Mucosa of descending colon (tissue), 3 donors: ENCODE results near the gene HOXA9. TPM values are rescaled to one million over a fixed set of nuclear protein-coding genes. Genes with fewer than 3 reads are reported as not detected.

Source experiments
- ATAC-seq: fragments of 200-7000 bp; cut with Tn5 transposase; one replicate; pipeline ENCODE4 v1.9.1; 2020; ENCODE audit warnings: mild to moderate bottlenecking, moderate library complexity
- DNase-seq, 3 donors: peaks; one replicate each; pipeline ENCODE4 v3.0.0-alpha.2; 2020
- H3K36me3 ChIP-seq: fragments of 200-600 bp; one replicate; pipeline ENCODE4 v1.8.0; 2021; ENCODE audit warnings: low read depth, mild to moderate bottlenecking
- H3K4me1 ChIP-seq: fragments of 200-600 bp; one replicate; pipeline ENCODE4 v1.8.0; 2021; ENCODE audit warnings: low read depth, mild to moderate bottlenecking
- H3K4me3 ChIP-seq: fragments of 200-600 bp; one replicate; pipeline ENCODE4 v1.8.0; 2021; ENCODE audit warnings: mild to moderate bottlenecking
- H3K9me3 ChIP-seq: fragments of 200-600 bp; one replicate; pipeline ENCODE4 v1.8.0; 2021; ENCODE audit warnings: mild to moderate bottlenecking
- intact Hi-C, 2 donors: fragments of 100-400 bp; cut with DNase I in 1 of 2; cut with micrococcal nuclease in 1 of 2; formaldehyde crosslinking; loops; one replicate each; pipeline versions ENCODE4 v1.11.0 to v1.11.1; 2022; cut with DNase I, micrococcal nuclease
- total RNA-seq, 3 donors: library from RNA; stranded (reverse); fragmentation: NEBNext Ultra II Directional in 2 of 3; extraction: Animal tissue kit (Norgen Biotek cat#: 25700) in 2 of 3; gene quantifications; one replicate each; pipeline versions ENCODE4 v1.2.1 to v1.2.4, GENCODE V29; 2021 to 2023
- TF ChIP-seq, protein P1 (sequence below): fragments of 200-600 bp; IDR thresholded peaks from one replicate; pipeline ENCODE4 v1.8.0; 2022; ENCODE audit warnings: antibody characterized with exemption, mild to moderate bottlenecking
- donor health status: DM: no; HTN: no; CAD: no; lungs with moderate emphysema.
- donor health status: DM: no; HTN: no; CAD: no.
- donor health status: DM: no; HTN: yes; CAD: no.

Gene HOXA9
- total RNA-seq, 3 donors from 2014 or later, result 22.0 to 27.9 (median 25.0) TPM

DNA sequence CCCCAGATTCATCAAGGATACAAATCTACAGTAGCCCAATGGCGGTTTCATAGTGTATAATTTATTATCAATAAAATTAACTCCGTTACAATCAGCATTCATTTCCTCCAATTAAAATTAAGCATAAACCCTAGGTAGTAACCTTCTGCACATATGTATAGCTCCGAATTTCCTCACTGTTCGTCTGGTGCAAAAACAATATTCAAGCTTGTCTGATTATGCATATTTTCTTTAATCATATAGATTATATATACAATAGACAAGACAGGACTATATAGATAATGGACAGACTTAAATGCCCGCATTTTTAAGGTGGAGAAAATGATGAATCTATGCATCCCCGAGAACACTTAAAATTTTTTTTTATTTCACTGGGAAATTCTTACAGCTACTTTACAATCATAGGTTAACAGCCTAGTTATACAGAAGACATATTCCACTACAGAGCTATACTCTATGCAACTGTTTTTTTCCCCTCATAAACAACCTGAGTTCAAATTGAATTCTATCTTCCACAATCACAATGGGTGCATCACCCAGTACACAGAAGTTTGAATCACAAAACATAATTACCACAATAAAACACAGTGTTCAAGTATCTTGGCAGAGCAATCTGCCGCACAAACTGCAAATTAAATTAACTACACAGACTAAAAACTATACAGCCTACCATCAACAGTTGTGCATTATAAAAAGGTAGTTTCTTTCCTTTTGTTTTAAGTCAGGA is 2.6 kb downstream of the HOXA9 start:
- intact Hi-C loops, result loop anchor here (5.0 to 10.0 kb wide), 2 partner anchors 795 to 1298 kb away; no protein-coding TSS in a partner anchor
- ATAC-seq (no peak), DNase-seq (no peak)
- TF ChIP-seq, protein P1, sequence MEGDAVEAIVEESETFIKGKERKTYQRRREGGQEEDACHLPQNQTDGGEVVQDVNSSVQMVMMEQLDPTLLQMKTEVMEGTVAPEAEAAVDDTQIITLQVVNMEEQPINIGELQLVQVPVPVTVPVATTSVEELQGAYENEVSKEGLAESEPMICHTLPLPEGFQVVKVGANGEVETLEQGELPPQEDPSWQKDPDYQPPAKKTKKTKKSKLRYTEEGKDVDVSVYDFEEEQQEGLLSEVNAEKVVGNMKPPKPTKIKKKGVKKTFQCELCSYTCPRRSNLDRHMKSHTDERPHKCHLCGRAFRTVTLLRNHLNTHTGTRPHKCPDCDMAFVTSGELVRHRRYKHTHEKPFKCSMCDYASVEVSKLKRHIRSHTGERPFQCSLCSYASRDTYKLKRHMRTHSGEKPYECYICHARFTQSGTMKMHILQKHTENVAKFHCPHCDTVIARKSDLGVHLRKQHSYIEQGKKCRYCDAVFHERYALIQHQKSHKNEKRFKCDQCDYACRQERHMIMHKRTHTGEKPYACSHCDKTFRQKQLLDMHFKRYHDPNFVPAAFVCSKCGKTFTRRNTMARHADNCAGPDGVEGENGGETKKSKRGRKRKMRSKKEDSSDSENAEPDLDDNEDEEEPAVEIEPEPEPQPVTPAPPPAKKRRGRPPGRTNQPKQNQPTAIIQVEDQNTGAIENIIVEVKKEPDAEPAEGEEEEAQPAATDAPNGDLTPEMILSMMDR, result no peak
- Histone ChIP-seq H3K4me3 (no peak overlapping the region), H3K36me3 (no peaks in the 10 kb centered on the region), H3K9me3 (no peaks in the 10 kb centered on the region), H3K4me1 (peaks cover 10% of the 10 kb centered on the region)

DNA sequence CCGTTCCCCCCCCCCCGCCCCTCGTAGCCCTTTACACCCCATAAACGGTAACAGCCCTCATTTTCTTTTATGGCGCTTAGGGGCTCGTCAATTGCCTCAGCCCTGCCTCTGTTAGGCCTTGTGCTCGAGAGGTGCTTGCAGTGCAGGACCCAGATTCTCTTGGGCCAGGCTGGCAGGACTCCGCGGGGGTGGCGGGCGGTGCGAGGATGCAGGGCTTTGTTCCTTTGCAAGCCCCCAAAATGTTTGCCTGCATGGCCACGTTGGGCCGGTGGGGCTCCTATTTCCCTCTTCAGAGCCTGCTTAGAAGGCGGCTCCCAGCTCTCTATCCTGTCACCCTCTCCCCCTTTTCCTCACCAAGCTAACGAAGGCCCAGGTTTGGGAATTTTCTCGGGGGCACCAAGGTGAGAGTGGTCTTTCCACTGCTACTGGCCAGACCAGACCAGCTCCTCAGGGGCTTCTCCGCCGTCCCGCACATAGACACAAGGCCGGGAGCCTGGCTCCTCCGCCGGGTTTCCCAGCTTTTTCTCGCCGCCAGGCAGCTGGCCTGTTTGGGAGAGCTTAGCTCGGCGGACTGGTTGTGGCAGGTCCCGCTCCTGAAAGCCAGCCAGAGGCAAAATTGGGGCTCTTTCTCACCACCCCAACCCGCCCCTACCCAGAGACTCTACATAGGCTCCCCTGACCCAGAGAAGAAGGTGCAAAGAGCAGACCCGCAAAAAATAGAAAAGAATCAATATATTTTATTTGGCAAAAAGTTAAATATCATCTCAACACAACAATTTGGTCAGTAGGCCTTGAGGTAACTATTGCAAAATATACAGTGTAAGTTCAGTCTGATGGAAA is 3.4 kb downstream of the HOXA9 start:
- H3K9me3 ChIP-seq, result no peaks in the 10 kb centered on the region
- TF ChIP-seq, protein P1, result no peak
- intact Hi-C loops, result loop anchor here (5.0 to 10.0 kb wide), 2 partner anchors 795 to 1297 kb away; no protein-coding TSS in a partner anchor
- peak in 2 of 3 donors; percentile 71 to 81 for DNase-seq
- no peak overlapping the region for H3K4me3 ChIP-seq
- peaks cover 14% of the 10 kb centered on the region for H3K4me1 ChIP-seq
- no peaks in the 10 kb centered on the region for H3K36me3 ChIP-seq
- ATAC-seq, result peak; percentile 10

DNA sequence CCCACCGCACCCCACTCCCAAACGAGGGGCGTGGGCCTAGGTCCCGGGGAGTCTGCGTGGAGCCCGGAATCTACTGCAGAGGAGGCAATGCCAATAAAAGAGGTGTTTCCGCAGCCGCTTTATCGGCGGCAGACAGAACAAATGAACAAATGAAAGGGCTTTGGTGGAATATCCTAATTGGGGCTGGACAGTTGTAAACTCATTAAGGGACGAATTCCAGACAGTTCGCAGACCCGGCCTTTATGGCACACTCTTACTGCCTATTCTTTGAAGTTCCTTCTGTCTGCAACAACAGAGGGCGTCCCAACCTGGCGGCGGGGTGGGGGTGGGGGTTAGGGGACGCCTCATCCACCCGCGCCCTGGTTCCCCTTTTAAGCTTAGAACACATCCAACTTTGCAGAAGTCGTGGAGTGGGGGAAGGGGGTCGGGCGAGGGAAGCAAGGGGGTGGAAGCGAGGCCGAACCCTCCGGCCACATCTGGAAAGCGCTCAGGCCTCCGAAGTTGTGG is 4.1 kb downstream of the HOXA9 start:
- DNase-seq (peak; percentile 74 to 79 (median 75)), ATAC-seq (peak; percentile 28)
- TF ChIP-seq, protein P1, result no peak
- Histone ChIP-seq H3K4me1 (peaks cover 15% of the 10 kb centered on the region), H3K36me3 (no peaks in the 10 kb centered on the region), H3K4me3 (peak overlapping the region; percentile 15), H3K9me3 (no peaks in the 10 kb centered on the region)
- intact Hi-C loops, result loop anchor here (5.0 to 10.0 kb wide), 2 partner anchors 794 to 1296 kb away; no protein-coding TSS in a partner anchor

DNA sequence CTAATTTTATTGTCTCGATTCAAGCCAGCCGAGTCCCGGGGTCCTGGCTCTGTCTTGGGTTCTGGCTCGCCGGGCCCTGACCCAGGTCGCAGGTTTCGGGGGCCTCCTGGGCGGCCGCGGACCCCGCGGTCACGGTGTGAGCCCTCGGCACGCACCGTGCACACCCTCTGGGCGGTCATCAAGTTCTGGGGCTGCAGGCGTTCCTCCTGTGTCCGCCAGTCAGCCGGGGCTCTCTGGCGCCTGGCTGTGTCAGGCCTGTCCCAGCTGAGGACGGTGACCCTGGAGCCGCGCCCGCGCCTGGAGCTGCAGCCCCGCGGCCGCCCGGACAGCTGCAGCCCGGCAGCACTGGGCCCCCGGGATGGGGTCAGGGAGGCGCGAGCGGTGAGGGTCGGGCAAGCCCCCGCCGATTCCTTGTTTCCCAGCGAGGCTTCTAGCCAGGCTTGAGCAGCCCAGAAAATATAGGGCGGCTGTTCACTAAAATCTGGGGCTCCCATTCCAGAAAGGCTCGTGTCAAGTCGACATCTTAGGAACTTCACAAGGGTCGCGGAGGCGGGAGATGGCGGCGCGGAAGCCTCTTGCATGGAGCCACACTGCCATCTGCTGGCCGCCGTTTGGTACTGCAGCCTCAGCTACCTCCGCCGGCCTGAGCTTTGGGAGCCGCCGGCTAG is 4.7 kb downstream of the HOXA9 start:
- intact Hi-C loops, result loop anchor here (5.0 to 10.0 kb wide), 2 partner anchors 793 to 1296 kb away; no protein-coding TSS in a partner anchor
- H3K4me1 ChIP-seq, result peaks cover 19% of the 10 kb centered on the region
- DNase-seq (peak; percentile 93 to 94 (median 94)), ATAC-seq (peak; percentile 70)
- TF ChIP-seq, protein P1, result peak; percentile 99
- no peaks in the 10 kb centered on the region for H3K36me3 ChIP-seq
- H3K9me3 ChIP-seq, result no peaks in the 10 kb centered on the region
- H3K4me3 ChIP-seq, result peak overlapping the region; percentile 15

DNA sequence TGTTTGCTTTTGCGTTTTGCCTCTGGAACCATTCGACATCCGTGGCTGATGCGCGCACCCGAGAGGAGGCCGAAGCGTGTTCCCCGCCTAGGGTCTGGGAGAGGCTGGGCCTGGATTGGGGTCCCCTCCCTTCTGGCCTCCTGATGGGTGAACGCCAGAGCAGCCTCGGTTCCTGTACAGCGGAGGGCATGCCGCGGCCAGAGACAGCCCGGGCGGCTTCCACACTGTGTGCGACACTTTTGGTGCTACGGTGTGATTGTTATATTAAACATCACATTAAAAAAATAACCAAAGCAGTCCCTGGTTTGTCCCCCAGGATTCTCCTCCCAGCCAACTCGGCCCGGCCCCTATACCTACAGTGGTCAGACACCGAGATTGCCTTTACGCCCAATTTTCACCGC is 5.2 kb downstream of the HOXA9 start:
- peaks cover 22% of the 10 kb centered on the region for H3K4me1 ChIP-seq
- intact Hi-C loops, result loop anchor here (5.0 to 10.0 kb wide), 2 partner anchors 793 to 1295 kb away; no protein-coding TSS in a partner anchor
- DNase-seq (peak in 2 of 3 donors; percentile 61 to 66), ATAC-seq (no peak)
- no peak overlapping the region for H3K4me3 ChIP-seq
- TF ChIP-seq, protein P1, result no peak
- no peaks in the 10 kb centered on the region for H3K36me3 ChIP-seq
- H3K9me3 ChIP-seq, result no peaks in the 10 kb centered on the region
